Breast epithelium (tissue), 3 donors: Measurements from ENCODE around the gene VN1R4.
"Not testable (repeated sequence)": the region's sequence is repeated elsewhere in the genome, so short reads cannot be mapped to it uniquely, and the experiment has no call there.

Source experiments
- CTCF ChIP-seq, 3 donors: fragments of 450-650 bp; IDR thresholded peaks; one replicate each; pipeline ENCODE4 v1.5.1; 2016 to 2017; ENCODE audit warnings: antibody characterized with exemption in 3 of 3, mild to moderate bottlenecking in 3 of 3, moderate library complexity in 3 of 3
- POLR2A ChIP-seq: fragments of 450-650 bp; IDR thresholded peaks from one replicate; pipeline ENCODE4 v1.6.1; 2016; ENCODE audit warnings: antibody characterized with exemption, mild to moderate bottlenecking, moderate library complexity
- POLR2AphosphoS5 ChIP-seq, 3 donors: sonication (generic); formaldehyde crosslinking; IDR thresholded peaks; one replicate each; pipeline ENCODE4 v1.6.1; 2017; ENCODE audit warnings: antibody characterized with exemption in 3 of 3

- TF ChIP-seq CTCF (IDR thresholded peaks at IDR 0.05); POLR2A; POLR2AphosphoS5 (IDR thresholded peaks at IDR 0.05): not testable (repeated sequence)
These were observed 33.8 kb upstream of the VN1R4 start for GRCh38 chr19:53301341-53301740.
